Measurements from ENCODE around the gene HRH4.

HRH4 gene

GRCh38 chr18:24470022-24470618 lies 9.7 kb downstream of the HRH4 start:
- DNase-seq = no peak

DNA sequence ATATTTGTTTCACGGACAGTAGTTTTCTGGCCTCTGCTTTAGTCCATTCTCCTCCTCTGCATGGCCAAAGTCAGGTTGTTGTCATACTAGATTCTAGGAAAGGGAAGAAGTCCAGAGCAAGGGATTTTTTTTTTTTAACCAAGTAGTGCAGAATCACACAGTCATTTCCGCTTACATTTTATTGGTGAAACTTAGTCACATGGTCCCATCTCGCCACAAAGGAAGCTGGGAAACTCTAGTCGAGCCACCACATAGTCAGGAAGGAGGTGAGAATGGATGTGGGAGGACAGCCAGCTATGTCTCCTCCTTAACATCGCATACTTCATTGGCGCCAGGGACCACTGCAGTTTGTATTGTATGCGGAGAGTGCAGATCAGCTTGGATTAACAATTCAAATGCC lies 10.4 kb downstream of the HRH4 start:
- no peak for DNase-seq

GRCh38 chr18:24472591-24472990 lies 12.2 kb downstream of the HRH4 start:
- DNase-seq = no peak

DNA sequence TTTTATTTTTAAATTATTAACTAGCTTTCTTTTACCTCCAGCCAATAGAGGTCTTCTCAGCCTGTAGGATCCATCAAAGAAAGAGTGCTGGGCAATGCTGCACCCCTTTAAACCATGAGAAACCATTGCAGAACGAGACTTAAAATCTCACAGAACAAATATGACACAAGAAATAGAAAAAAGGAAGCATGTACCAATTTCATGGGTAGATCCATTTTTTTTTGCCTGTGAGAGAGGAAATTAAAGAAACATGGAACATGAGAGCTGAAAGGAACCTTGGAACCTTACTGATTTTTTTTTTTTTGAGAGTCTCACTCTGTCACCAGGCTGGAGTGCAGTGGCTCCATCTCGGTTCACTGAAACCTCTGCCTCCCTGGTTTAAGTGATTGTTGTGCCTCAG lies 14.0 kb downstream of the HRH4 start:
- no peak for DNase-seq

DNA sequence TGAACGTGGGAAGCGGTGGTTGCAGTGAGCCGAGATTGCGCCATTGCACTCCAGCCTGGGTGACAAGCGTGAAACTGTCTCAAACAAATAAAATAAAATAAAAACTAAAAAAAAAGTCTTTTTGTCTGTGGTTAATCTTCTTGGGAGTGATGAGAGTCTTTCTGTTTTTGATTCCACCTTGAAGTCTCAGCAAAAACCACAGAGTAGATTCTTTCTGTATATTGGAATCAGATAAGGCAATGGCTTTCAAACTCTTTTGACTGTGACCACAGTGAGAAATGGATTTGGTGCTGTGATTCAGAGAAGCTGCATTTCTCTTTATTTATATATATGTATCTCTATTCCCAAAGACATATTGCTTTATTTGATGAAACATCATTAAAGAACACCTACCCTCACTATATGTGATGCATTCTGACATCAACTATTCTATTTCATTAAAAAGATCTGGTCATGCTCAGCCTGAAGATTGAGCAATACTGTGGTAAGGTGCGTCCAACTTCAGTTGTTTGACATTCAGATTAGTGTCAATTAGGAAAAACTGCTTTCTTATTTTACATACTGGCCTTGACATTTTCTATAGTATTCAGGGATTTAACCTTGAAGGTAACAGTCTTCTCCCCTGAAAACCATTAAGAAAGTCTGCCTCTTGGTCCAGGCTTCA lies 15.6 kb downstream of the HRH4 start:
- no peak for DNase-seq

GRCh38 chr18:24479371-24479770 lies 18.9 kb downstream of the HRH4 start:
- no peak for DNase-seq

- no peak for DNase-seq
Measured at GRCh38 chr18:24482821-24483220, 22.4 kb downstream of the HRH4 start.

DNA sequence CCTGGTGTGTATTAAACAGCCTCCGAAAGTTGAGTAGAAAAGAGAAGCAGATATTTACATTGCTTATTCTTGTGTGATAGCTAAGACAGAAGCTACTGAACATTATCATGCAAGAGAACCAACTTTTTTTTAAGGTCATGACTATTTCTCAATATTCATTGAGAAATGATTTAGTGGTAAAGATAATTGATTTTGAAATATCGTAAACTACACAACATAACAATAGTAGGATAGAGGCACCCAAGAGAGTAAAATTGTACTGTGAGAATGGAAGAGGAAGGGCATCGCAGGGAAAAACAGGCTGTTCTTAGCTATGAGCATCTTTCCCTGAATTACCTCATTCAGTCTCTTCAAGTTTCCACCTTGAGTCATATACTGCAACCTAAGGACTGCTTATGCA lies 25.2 kb downstream of the HRH4 start:
- no peak for DNase-seq

DNA sequence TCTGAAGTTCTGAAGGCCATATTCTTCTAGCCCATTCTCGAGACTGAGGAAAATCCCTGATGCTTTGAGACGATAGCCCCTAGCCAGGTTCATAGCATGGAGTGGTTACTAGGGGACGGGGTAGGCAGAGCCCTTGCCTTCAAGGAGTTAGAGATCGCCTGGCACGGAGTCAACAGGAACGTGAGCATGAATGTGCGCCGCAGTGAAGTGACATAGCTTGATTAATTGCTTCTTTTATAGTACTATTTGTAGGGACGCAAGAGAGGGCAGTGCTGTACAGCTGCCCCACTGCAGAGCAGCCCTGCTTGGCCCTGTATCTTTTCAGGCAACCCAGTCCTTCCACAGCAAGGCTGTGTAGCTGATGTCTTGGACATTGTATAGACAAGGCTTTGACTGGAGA lies 26.2 kb downstream of the HRH4 start:
- DNase-seq = no peak

DNA sequence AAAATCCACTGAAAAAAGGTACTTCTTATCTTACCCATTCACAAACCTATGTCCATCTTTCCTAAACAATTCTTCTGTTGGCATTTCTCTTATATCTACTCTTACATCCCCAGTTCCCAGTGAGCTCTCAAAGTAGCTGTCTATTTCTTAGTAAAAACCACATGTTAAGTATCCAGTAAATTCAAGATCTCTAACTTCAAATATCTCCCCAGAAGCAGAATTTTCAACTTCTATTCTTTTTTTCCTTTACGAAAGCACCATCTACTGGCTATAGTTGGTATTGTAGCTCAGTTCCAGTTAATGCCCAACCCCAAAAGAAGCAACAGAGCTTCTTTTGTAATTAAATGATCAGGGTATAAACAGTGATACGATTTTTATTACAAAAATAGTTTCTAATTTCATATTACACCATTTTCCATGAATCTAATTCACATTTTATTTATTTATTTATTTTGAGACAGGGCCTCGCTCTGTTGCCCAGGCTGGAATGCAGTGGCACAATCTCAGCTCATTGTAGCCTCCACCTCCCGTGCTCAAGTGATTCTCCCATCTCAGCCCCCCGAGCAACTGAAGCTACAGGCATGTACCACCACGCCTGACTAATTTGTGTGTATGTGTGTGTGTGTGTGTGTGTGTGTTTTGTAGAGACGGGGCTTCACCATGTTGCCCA lies 28.5 kb downstream of the HRH4 start:
- peak; percentile 63 for DNase-seq

DNA sequence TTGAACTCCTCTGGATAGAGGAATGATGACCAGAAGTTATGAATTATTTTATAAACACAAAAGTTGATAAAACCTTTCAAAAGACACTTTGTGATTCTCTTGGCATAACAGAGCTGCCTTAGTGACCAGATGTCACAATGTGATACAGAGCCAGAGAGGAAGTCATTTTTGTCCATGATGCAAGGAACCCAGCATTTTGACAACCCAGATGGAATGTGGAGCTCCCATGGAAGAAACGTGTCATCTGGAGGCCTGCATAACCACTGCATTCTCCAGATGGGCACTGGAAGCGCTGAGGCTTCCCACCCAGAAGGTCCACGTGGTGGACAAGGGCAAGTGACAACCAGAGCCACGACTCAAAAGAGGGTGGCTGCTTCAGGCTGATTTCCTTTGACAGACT lies 30.1 kb downstream of the HRH4 start:
- no peak for DNase-seq

- no peak for DNase-seq
Measured at GRCh38 chr18:24491927-24492834, 31.7 kb downstream of the HRH4 start.

GRCh38 chr18:24494586-24494985 lies 34.1 kb downstream of the HRH4 start:
- no peak for DNase-seq

- no peak for DNase-seq
Measured at GRCh38 chr18:24497031-24497754, 36.8 kb downstream of the HRH4 start.

DNA sequence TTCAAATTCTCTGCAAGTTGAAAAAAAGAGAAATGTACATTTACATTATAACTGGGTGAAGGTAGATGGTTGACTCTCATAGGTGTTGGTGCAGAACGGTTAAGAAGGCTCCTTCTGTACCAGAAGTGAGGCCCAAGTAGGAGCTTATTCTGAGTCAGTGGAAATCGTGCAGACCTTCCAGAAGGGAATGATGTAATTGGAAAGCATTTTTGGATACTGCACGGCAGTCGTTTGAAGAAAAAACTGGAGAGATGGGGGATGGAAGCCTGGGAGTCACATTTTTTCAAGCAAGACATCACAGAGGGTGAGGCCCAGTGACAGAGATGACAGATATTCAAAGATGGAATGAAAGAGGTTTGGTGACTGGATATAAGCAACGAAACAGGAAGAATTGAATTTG lies 39.4 kb downstream of the HRH4 start:
- no peak for DNase-seq

- DNase-seq = no peak
Measured at GRCh38 chr18:24500217-24500616, 39.8 kb downstream of the HRH4 start.

DNA sequence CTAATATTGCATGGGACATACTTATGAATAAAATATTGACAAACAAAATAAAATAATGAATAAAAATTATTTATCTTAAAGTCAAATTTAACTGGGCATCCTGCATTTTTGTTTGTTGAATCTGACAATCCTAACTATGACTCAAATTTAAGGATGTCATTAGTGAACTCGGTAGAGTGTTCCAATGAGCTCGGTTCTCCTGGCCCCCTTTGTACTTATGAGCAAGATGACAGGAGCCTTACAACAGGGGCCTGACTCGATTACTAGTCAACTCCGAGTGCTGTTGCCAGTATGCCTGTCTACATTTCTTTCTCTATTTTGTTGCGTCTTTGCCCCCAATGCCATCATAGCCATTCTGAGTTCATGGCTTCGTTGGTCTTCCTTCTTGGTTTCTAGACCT lies 40.3 kb downstream of the HRH4 start:
- no peak for DNase-seq

DNA sequence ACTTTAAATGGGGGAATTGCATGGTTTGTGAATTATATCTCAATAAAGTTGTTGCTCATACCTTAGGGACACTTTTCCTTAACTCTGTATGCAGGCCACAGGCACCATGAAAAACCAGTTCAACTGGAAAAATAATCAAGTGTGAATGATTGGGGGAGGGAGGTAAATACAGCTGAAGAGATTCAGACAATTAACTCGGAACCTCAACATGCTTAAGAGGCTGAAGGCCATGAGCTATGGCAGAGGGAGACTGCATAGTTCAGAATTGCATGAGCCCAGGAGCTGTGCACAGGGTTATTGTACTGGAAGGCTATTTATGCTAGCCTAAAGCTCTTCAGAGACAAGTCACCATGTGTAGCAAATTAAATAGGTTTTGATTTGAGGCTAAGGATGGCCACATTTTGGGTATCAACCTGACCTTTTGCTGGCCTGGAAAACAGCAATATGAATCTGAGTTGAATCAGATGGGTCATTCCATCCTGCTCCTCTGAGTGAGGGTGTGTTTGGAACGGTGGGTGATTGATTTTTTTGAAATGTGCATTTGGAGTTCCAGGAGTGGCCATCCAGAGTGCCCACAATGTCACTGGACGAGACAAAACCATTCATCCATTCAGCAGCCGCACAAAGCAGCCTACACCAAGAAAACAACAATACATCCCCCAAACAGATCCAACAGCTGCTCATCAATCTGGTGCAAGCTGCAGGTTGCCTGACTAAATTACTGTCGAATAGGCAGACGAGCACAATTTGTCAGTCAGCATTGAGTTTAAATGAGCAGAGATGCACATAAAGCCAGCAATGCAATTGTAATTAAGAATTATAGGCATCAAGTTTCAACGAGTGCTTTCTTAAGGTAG lies 42.5 kb downstream of the HRH4 start:
- DNase-seq = no peak

DNA sequence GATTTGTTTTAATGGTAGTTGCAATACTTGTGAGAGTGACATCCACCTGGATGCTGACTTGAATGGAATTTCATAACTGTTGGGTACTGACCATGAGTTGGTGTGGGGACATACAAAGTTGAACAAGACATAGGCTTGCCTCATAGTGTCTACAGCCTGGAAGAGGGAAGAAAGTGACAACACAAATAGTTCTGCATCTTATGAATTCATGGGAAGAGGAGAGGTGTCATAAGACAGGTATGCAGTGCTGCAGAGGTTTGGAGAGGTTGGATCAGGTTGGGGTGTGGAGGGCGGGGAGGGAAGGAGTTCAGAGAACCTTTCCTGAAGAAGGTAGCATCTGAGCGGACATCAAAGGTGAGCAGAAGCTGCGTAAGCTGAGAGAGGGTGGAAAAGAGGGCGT lies 44.0 kb downstream of the HRH4 start:
- no peak for DNase-seq

DNA sequence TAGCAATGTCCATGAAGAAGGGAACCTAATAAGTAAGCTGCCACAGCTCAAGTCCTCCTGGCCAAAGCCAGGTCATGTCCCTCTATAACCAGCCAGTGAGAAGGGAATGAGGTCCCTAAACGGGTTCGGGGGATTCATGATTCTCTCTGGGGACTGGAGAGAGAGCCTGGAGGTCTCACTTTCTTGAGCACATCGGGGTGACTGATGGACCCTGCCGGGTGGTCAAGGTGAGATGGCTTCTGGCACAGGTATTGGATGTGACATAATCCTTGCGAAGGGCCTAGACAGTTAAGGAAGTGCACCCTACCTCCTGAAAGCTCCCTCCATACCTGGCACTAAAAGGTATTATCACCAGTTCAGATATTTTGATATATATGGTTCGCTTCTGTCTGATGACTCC lies 45.7 kb downstream of the HRH4 start:
- DNase-seq = no peak

GRCh38 chr18:24509435-24509834 lies 49.0 kb downstream of the HRH4 start:
- DNase-seq = no peak

DNA sequence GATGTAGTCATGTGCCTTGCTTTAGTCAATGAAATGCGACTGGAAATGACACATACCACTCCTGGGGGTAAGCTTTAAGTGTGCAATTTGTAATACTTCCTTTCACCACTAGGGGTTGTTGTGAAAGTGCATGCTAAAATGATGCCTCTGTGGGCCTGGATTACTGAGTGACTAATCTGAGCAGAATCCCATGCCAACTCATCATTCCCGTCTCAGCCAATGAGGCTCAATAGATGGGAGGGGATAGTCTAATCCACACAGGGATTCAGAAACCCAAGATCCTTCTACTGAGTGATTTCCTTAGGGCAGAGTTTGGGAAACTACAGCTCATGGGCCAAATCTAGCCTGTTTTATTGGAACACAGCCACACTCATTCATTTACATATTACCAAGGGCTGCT lies 54.0 kb downstream of the HRH4 start:
- peak; percentile 34 for DNase-seq
